IPS DF 6.9 (cell line): ENCODE results near the gene PYGL.

Experiments
- DNase-seq: peaks from one replicate; pipeline ENCODE4 v3.0.0-alpha.2; 2013; ENCODE audit warnings: low read depth, low spot score
- H3K27ac ChIP-seq: one replicate; pipeline ENCODE4 v1.5.1; 2013; ENCODE audit warnings: low read length, control low read depth
- H3K27me3 ChIP-seq: 2 replicates; pipeline ENCODE4 v1.6.1; 2013; ENCODE audit warnings: mild to moderate bottlenecking, low read length; ENCODE audit not compliant: control insufficient read depth, insufficient read depth
- H3K36me3 ChIP-seq: 2 replicates; pipeline ENCODE4 v1.6.1; 2013; ENCODE audit warnings: low read length; ENCODE audit not compliant: control insufficient read depth, insufficient read depth
- H3K4me1 ChIP-seq: 2 replicates; pipeline ENCODE4 v1.6.1; 2013; ENCODE audit warnings: low read length; ENCODE audit not compliant: control insufficient read depth, insufficient read depth
- H3K4me3 ChIP-seq: 2 replicates; pipeline ENCODE4 v1.5.1; 2013; ENCODE audit warnings: mild to moderate bottlenecking, low read length
- H3K9me3 ChIP-seq: 2 replicates; pipeline ENCODE4 v1.6.1; 2013; ENCODE audit warnings: low read length, inconsistent platforms; ENCODE audit not compliant: control insufficient read depth, insufficient read depth
- WGBS: extraction: QIAGEN DNeasy Blood & Tissue Kit; methylation state at CpG from one replicate; pipeline ENCODE4 v1.1.7; 2013; ENCODE audit warnings: mixed read lengths, missing lambda C conversion rate; ENCODE audit not compliant: insufficient read length, insufficient coverage; 5-methylcytosine and 5-hydroxymethylcytosine counted together

Gene PYGL

GRCh38 chr14:50937800-50938199 lies 6.5 kb downstream of the PYGL start:
- Histone ChIP-seq H3K36me3 (no peaks in the 10 kb centered on the region), H3K4me1 (no peaks in the 10 kb centered on the region), H3K27me3 (no peaks in the 10 kb centered on the region), H3K4me3 (no peak overlapping the region), H3K27ac (no peak overlapping the region), H3K9me3 (no peaks in the 10 kb centered on the region)
- no CpG with 5 or more reads among the region's 4 CpGs for WGBS
- DNase-seq: no peak

- no peaks in the 10 kb centered on the region for H3K4me1 ChIP-seq
Measured at GRCh38 chr14:50937325-50937724, 7.0 kb downstream of the PYGL start.

GRCh38 chr14:50936882-50937281 lies 7.4 kb downstream of the PYGL start:
- no CpG with 5 or more reads among the region's 2 CpGs for WGBS
- Histone ChIP-seq H3K4me1 (no peaks in the 10 kb centered on the region), H3K27ac (no peak overlapping the region), H3K36me3 (no peaks in the 10 kb centered on the region), H3K9me3 (no peaks in the 10 kb centered on the region), H3K27me3 (no peaks in the 10 kb centered on the region), H3K4me3 (no peak overlapping the region)
- no peak for DNase-seq

More at GRCh38 chr14:50937325-50937724, 7.0 kb downstream of the PYGL start:
- H3K4me3 ChIP-seq: no peak overlapping the region
- H3K9me3 ChIP-seq: no peaks in the 10 kb centered on the region
- no peak for DNase-seq
- H3K27ac ChIP-seq: no peak overlapping the region
- no peaks in the 10 kb centered on the region for H3K27me3 ChIP-seq
- no peaks in the 10 kb centered on the region for H3K36me3 ChIP-seq
- WGBS: no CpG with 5 or more reads among the region's 2 CpGs

GRCh38 chr14:50936016-50936340 lies 8.3 kb downstream of the PYGL start:
- H3K4me3 ChIP-seq: no peak overlapping the region
- WGBS: no CpG with 5 or more reads among the region's 2 CpGs
- H3K27ac ChIP-seq: no peak overlapping the region
- H3K4me1 ChIP-seq: no peaks in the 10 kb centered on the region
- H3K36me3 ChIP-seq: peaks cover 4% of the 10 kb centered on the region; the same call in 1 of the 2 replicates
- no peaks in the 10 kb centered on the region for H3K9me3 ChIP-seq
- no peak for DNase-seq
- no peaks in the 10 kb centered on the region for H3K27me3 ChIP-seq

- H3K4me3 ChIP-seq: no peak overlapping the region
- H3K27ac ChIP-seq: no peak overlapping the region
- H3K9me3 ChIP-seq: no peaks in the 10 kb centered on the region
- H3K36me3 ChIP-seq: peaks cover 4% of the 10 kb centered on the region; the same call in 1 of the 2 replicates
- H3K4me1 ChIP-seq: no peaks in the 10 kb centered on the region
- no peak for DNase-seq
- WGBS: no CpG with 5 or more reads among the region's 5 CpGs
- H3K27me3 ChIP-seq: no peaks in the 10 kb centered on the region
Measured at GRCh38 chr14:50935126-50936015, 8.9 kb downstream of the PYGL start.

- Histone ChIP-seq H3K27ac (no peak overlapping the region), H3K36me3 (peaks cover 4% of the 10 kb centered on the region; the same call in 1 of the 2 replicates), H3K4me1 (no peaks in the 10 kb centered on the region), H3K9me3 (no peaks in the 10 kb centered on the region), H3K27me3 (no peaks in the 10 kb centered on the region), H3K4me3 (no peak overlapping the region)
- DNase-seq: no peak
- no CpG with 5 or more reads among the region's 4 CpGs for whole genome bisulfite sequencing
Measured at GRCh38 chr14:50932592-50933495, 11.4 kb downstream of the PYGL start.

- Histone ChIP-seq H3K4me1 (no peaks in the 10 kb centered on the region), H3K36me3 (peaks cover 4% of the 10 kb centered on the region; the same call in 1 of the 2 replicates), H3K27ac (no peak overlapping the region), H3K4me3 (no peak overlapping the region), H3K27me3 (no peaks in the 10 kb centered on the region), H3K9me3 (no peaks in the 10 kb centered on the region)
- DNase-seq: no peak
- no CpG with 5 or more reads among the region's 1 CpG for WGBS
Measured at GRCh38 chr14:50932156-50932555, 12.1 kb downstream of the PYGL start.

- peaks cover 4% of the 10 kb centered on the region; the same call in 1 of the 2 replicates for H3K36me3 ChIP-seq
- H3K4me1 ChIP-seq: no peaks in the 10 kb centered on the region
- no peaks in the 10 kb centered on the region for H3K27me3 ChIP-seq
- H3K27ac ChIP-seq: no peak overlapping the region
- no peaks in the 10 kb centered on the region for H3K9me3 ChIP-seq
- H3K4me3 ChIP-seq: no peak overlapping the region
- no peak for DNase-seq
- no CpG with 5 or more reads among the region's 3 CpGs for WGBS
Measured at GRCh38 chr14:50931559-50931958, 12.7 kb downstream of the PYGL start.

- no peak overlapping the region for H3K4me3 ChIP-seq
- no peaks in the 10 kb centered on the region for H3K4me1 ChIP-seq
- no peaks in the 10 kb centered on the region for H3K27me3 ChIP-seq
- no CpG with 5 or more reads among the region's 2 CpGs for WGBS
- no peak for DNase-seq
- peaks cover 4% of the 10 kb centered on the region; the same call in 1 of the 2 replicates for H3K36me3 ChIP-seq
- H3K27ac ChIP-seq: no peak overlapping the region
- H3K9me3 ChIP-seq: no peaks in the 10 kb centered on the region
Measured at GRCh38 chr14:50929506-50929905, 14.8 kb downstream of the PYGL start.

GRCh38 chr14:50928002-50928635 lies 16.2 kb downstream of the PYGL start:
- Histone ChIP-seq H3K9me3 (no peaks in the 10 kb centered on the region), H3K4me1 (no peaks in the 10 kb centered on the region), H3K27me3 (no peaks in the 10 kb centered on the region), H3K4me3 (no peak overlapping the region), H3K36me3 (peaks cover 4% of the 10 kb centered on the region; the same call in 1 of the 2 replicates), H3K27ac (no peak overlapping the region)
- no CpG with 5 or more reads among the region's 6 CpGs for WGBS
- no peak for DNase-seq
